Neural crest cell (in vitro differentiated cells): ENCODE data around the gene FMNL2. TPM values are rescaled to one million over a fixed set of nuclear protein-coding genes. Genes with fewer than 3 reads are reported as not detected.

Experiments
- DNase-seq: peaks from one replicate; pipeline ENCODE4 v3.0.0; 2021; ENCODE audit warnings: low read depth, mixed read lengths, low spot score
- H3K27ac Mint-ChIP-seq: one replicate; pipeline ENCODE4 v1.8.0; 2021; ENCODE audit warnings: mild to moderate bottlenecking, mixed read lengths; ENCODE audit not compliant: unreplicated experiment
- H3K27me3 Mint-ChIP-seq: 2 replicates; pipeline ENCODE4 v1.8.0; 2021; ENCODE audit warnings: low read depth, mild to moderate bottlenecking, mixed read lengths
- H3K36me3 Mint-ChIP-seq: 2 replicates; pipeline ENCODE4 v1.8.0; 2021; ENCODE audit warnings: low read depth, mild to moderate bottlenecking, mixed read lengths
- H3K4me1 Mint-ChIP-seq: 2 replicates; pipeline ENCODE4 v1.8.0; 2021; ENCODE audit warnings: mixed read lengths
- H3K4me3 Mint-ChIP-seq: one replicate; pipeline ENCODE4 v1.8.0; 2021; ENCODE audit warnings: mild to moderate bottlenecking, mixed read lengths
- H3K9me3 Mint-ChIP-seq: 2 replicates; pipeline ENCODE4 v1.8.0; 2021; ENCODE audit warnings: mixed read lengths
- CTCF ChIP-seq: fragments of 200-600 bp; sonication (generic); conservative IDR thresholded peaks from 2 replicates; pipeline ENCODE4 v1.5.0; 2021; ENCODE audit warnings: antibody characterized with exemption, mild to moderate bottlenecking
- total RNA-seq: library from RNA; stranded (reverse); gene quantifications from 2 replicates; pipeline ENCODE4 v1.2.1, GENCODE V29; 2021

The FMNL2 gene
- total RNA-seq, 1 donor from 2014 or later: 54.9 TPM

- Mint-ChIP-seq H3K9me3 (no peaks in the 10 kb centered on the region), H3K36me3 (peaks cover 24% of the 10 kb centered on the region), H3K4me1 (peaks cover 16% of the 10 kb centered on the region), H3K27ac (no peak overlapping the region), H3K4me3 (no peak overlapping the region), H3K27me3 (no peaks in the 10 kb centered on the region)
- TF ChIP-seq CTCF: no peak
- DNase-seq: no peak
Measured at GRCh38 chr2:152583512-152584229, 248.7 kb downstream of the FMNL2 start.

GRCh38 chr2:152584301-152584700 lies 249.3 kb downstream of the FMNL2 start:
- Mint-ChIP-seq H3K27me3 (no peaks in the 10 kb centered on the region), H3K4me1 (peaks cover 16% of the 10 kb centered on the region), H3K4me3 (no peak overlapping the region), H3K36me3 (peaks cover 24% of the 10 kb centered on the region), H3K9me3 (no peaks in the 10 kb centered on the region), H3K27ac (no peak overlapping the region)
- TF ChIP-seq CTCF: no peak
- DNase-seq: no peak

- peaks cover 3% of the 10 kb centered on the region for H3K4me1 Mint-ChIP-seq
- no peak for DNase-seq
- TF ChIP-seq CTCF: no peak
- H3K4me3 Mint-ChIP-seq: no peak overlapping the region
- peaks cover 24% of the 10 kb centered on the region for H3K36me3 Mint-ChIP-seq
- H3K9me3 Mint-ChIP-seq: no peaks in the 10 kb centered on the region
- no peaks in the 10 kb centered on the region for H3K27me3 Mint-ChIP-seq
- no peak overlapping the region for H3K27ac Mint-ChIP-seq
Measured at GRCh38 chr2:152585830-152586484, 251.0 kb downstream of the FMNL2 start.

GRCh38 chr2:152587187-152587947 lies 252.4 kb downstream of the FMNL2 start:
- Mint-ChIP-seq H3K36me3 (peaks cover 17% of the 10 kb centered on the region), H3K27me3 (no peaks in the 10 kb centered on the region), H3K9me3 (no peaks in the 10 kb centered on the region), H3K4me1 (no peaks in the 10 kb centered on the region), H3K27ac (no peak overlapping the region), H3K4me3 (no peak overlapping the region)
- no peak for TF ChIP-seq CTCF
- DNase-seq: no peak

GRCh38 chr2:152588998-152589397 lies 254.0 kb downstream of the FMNL2 start:
- Mint-ChIP-seq H3K27me3 (no peaks in the 10 kb centered on the region), H3K27ac (no peak overlapping the region)
- no peak for DNase-seq

More at GRCh38 chr2:152588998-152589397, 254.0 kb downstream of the FMNL2 start:
- TF ChIP-seq CTCF: no peak
- Mint-ChIP-seq H3K36me3 (peaks cover 13% of the 10 kb centered on the region), H3K4me3 (no peak overlapping the region), H3K4me1 (no peaks in the 10 kb centered on the region), H3K9me3 (no peaks in the 10 kb centered on the region)
